ENCODE data around the gene CHMP1B. TPM values are rescaled to one million over a fixed set of nuclear protein-coding genes. Genes with fewer than 3 reads are reported as not detected.

CHMP1B gene
- 42.9 to 51.4 TPM (median 46.4 TPM) in 5 replicates for total RNA-seq (2022; extraction: Qiagen RNA extraction)

GRCh38 chr18:11851146-11851805 is at the start of gene CHMP1B:
Gene CHMP1B, plus strand, starts transcription at chr18:11851413. Its CDS starts 99 bp downstream, at chr18:11851512.

Other genes starting within 250 kb of the CHMP1B start
- gene SLC35G4, start 241.8 kb upstream of the CHMP1B start, total RNA-seq (2022; extraction: Qiagen RNA extraction), result not detected in 5 replicates
- 4.4 to 6.3 TPM (median 5.7 TPM) in 5 replicates for gene GNAL, start 162.1 kb upstream of the CHMP1B start, total RNA-seq (2022; extraction: Qiagen RNA extraction)
- 16.1 to 20.6 TPM (median 18.5 TPM) in 5 replicates for gene MPPE1, start 56.9 kb downstream of the CHMP1B start, total RNA-seq (2022; extraction: Qiagen RNA extraction)
- 45.3 to 73.1 TPM (median 69.3 TPM) in 5 replicates for gene IMPA2, start 130.1 kb downstream of the CHMP1B start, total RNA-seq (2022; extraction: Qiagen RNA extraction)
- not detected in 5 replicates for gene ANKRD62, start 242.4 kb downstream of the CHMP1B start, total RNA-seq (2022; extraction: Qiagen RNA extraction)

Data from A549 treated with CORT108297 at 1 μM for 4 hours (cell line).